HepG2 (cell line): ENCODE data around the gene PSMC1. TPM values are rescaled to one million over a fixed set of nuclear protein-coding genes. Genes with fewer than 3 reads are reported as not detected.
A peak's percentile ranks its signal among the peaks of the same experiment; 100 is the strongest.

ENCODE experiments used
- ATAC-seq: fragments of 200-7000 bp; cut with Tn5 transposase; 3 replicates; pipeline ENCODE4 v1.9.1; 2020; ENCODE audit warnings: mild to moderate bottlenecking, moderate library complexity
- BruUV-seq: library from RNA; stranded (reverse); fragments of 400-500 nt; replicated peaks from 2 replicates; lab custom pipeline; 2021; lab: Mats Ljungman, UMichigan
- CTCF ChIA-PET: fragments of 300-600 bp; formaldehyde crosslinking; extraction: SDS; loops from one replicate; lab custom pipeline; 2021; ENCODE audit warnings: low total read pairs, inconsistent platforms, low intra/inter-chr PET ratio; lab: Yijun Ruan, JAX
- POLR2A ChIA-PET: fragments of 350-600 bp; sonication (Branson Sonifier 250); formaldehyde crosslinking; loops from one replicate; lab custom pipeline; 2020; ENCODE audit warnings: antibody characterized with exemption, inconsistent platforms; lab: Yijun Ruan, JAX
- DNase-seq: peaks from one replicate; pipeline ENCODE4 v3.0.0-alpha.2; 2015; ENCODE audit warnings: low spot score
- FAIRE-seq: peaks from 3 replicates; lab custom pipeline; 2011; peaks lifted over from hg19 to GRCh38; lab: Jason Lieb, UNC
- H2AFZ ChIP-seq: one replicate; pipeline ENCODE4 v1.6.1; 2011; ENCODE audit warnings: low read length, inconsistent platforms
- H3K27ac ChIP-seq: fragments of 300-600 bp; 3 replicates; pipeline ENCODE4 v1.8.0; 2011; ENCODE audit warnings: mixed run types, mild to moderate bottlenecking, mixed read lengths, low read length, inconsistent platforms; ENCODE audit not compliant: insufficient read depth; ENCODE audit errors: extremely low read length
- H3K27me3 ChIP-seq, 2 experiments: fragments of 200-600 bp in 1 of 2; 2 replicates in 1 of 2; 3 replicates in 1 of 2; pipeline versions ENCODE4 v1.6.0 to v1.8.0; 2011; ENCODE audit warnings: low read length in 2 of 2, mild to moderate bottlenecking in 2 of 2, moderate library complexity in 2 of 2, inconsistent platforms in 1 of 2; ENCODE audit not compliant: insufficient read depth in 2 of 2, control insufficient read depth in 1 of 2
- H3K36me3 ChIP-seq, 2 experiments: fragments of 200-600 bp in 1 of 2; replicated peaks in 1 of 2; 2 replicates in 1 of 2; 3 replicates in 1 of 2; pipeline versions ENCODE4 v1.5.1 to v1.8.0; 2011; ENCODE audit warnings: low read length in 2 of 2, inconsistent platforms in 1 of 2; ENCODE audit not compliant: insufficient read depth in 2 of 2, control insufficient read depth in 1 of 2
- H3K4me1 ChIP-seq: 2 replicates; pipeline ENCODE4 v1.5.1; 2012; ENCODE audit warnings: low read length, inconsistent platforms; ENCODE audit not compliant: insufficient read depth
- H3K4me2 ChIP-seq: 2 replicates; pipeline ENCODE4 v1.6.0; 2011; ENCODE audit warnings: low read depth, low read length, inconsistent platforms
- H3K4me3 ChIP-seq, 3 experiments: fragments of 200-600 bp in 1 of 3; sonication (generic), shearing (Covaris generic) in 1 of 3; replicated peaks in 1 of 3; 2 replicates each; pipeline ENCODE4 v1.5.1; 2011 to 2016; ENCODE audit warnings: low read length in 3 of 3, inconsistent platforms in 2 of 3, low read depth in 2 of 3, mild to moderate bottlenecking in 2 of 3, control low read depth in 1 of 3, mixed read lengths in 1 of 3; ENCODE audit not compliant: insufficient read depth in 1 of 3
- H3K79me2 ChIP-seq: one replicate; pipeline ENCODE4 v1.6.1; 2011; ENCODE audit warnings: low read length, inconsistent platforms; ENCODE audit not compliant: insufficient read depth
- H3K9ac ChIP-seq: 2 replicates; pipeline ENCODE4 v1.6.0; 2011; ENCODE audit warnings: mild to moderate bottlenecking, low read depth, low read length, inconsistent platforms; ENCODE audit not compliant: insufficient read depth
- H3K9me3 ChIP-seq: 2 replicates; pipeline ENCODE4 v1.5.1; 2012; ENCODE audit warnings: mild to moderate bottlenecking, low read length
- H4K20me1 ChIP-seq: 2 replicates; pipeline ENCODE4 v1.6.0; 2011; ENCODE audit warnings: inconsistent platforms, mild to moderate bottlenecking, low read length, moderate library complexity; ENCODE audit not compliant: insufficient read depth
- HMG20A ChIP-seq: IDR thresholded peaks from 2 replicates; pipeline ENCODE4 v1.6.1; 2016; ENCODE audit warnings: borderline replicate concordance
- HNF4A ChIP-seq: sonication (generic); formaldehyde crosslinking; IDR thresholded peaks from 2 replicates; pipeline ENCODE4 v1.4.0; 2020; ENCODE audit warnings: missing genetic modification reagents
- KDM4B ChIP-seq: sonication (generic); formaldehyde crosslinking; IDR thresholded peaks from 2 replicates; pipeline ENCODE4 v1.4.0; 2020; ENCODE audit warnings: missing genetic modification reagents
- NRL ChIP-seq: sonication (generic); formaldehyde crosslinking; IDR thresholded peaks from 2 replicates; pipeline ENCODE4 v1.5.0; 2020; ENCODE audit warnings: missing genetic modification reagents, mild to moderate bottlenecking, moderate library complexity, borderline replicate concordance
- ZMYM4 ChIP-seq: sonication (generic); formaldehyde crosslinking; IDR thresholded peaks from 2 replicates; pipeline ENCODE4 v1.8.1; 2023; ENCODE audit warnings: mild to moderate bottlenecking, missing genetic modification reagents
- ZNF44 ChIP-seq: sonication (generic); formaldehyde crosslinking; IDR thresholded peaks from 2 replicates; pipeline ENCODE4 v1.5.1; 2020; ENCODE audit warnings: mild to moderate bottlenecking, missing genetic modification reagents
- ZNF616 ChIP-seq: sonication (generic); formaldehyde crosslinking; IDR thresholded peaks from 2 replicates; pipeline ENCODE4 v1.5.0; 2020; ENCODE audit warnings: low read depth, mild to moderate bottlenecking, missing genetic modification reagents
- ZNF724P ChIP-seq: sonication (generic); formaldehyde crosslinking; IDR thresholded peaks from 2 replicates; pipeline ENCODE4 v1.8.0; 2022; ENCODE audit warnings: missing genetic modification reagents, borderline replicate concordance
- ZSCAN25 ChIP-seq: sonication (generic); formaldehyde crosslinking; IDR thresholded peaks from 2 replicates; pipeline ENCODE4 v1.8.0; 2022; ENCODE audit warnings: mild to moderate bottlenecking, missing genetic modification reagents
- WGBS: methylation state at CpG from one replicate; pipeline ENCODE4 v1.1.6; 2017; ENCODE audit warnings: low lambda C conversion rate; 5-methylcytosine and 5-hydroxymethylcytosine counted together
- in situ Hi-C: cut with HindIII; loops from 2 replicates; pipeline ENCODE4 v1.10.0; 2017; ENCODE audit warnings: low pct_unique_long_range_greater_than_20kb; ENCODE audit not compliant: extremely low pct_ligation_motif_present
- intact Hi-C: fragments of 100-400 bp; cut with micrococcal nuclease; formaldehyde crosslinking; loops from one replicate; pipeline ENCODE4 v1.10.0; 2022; ENCODE audit not compliant: unreplicated experiment
- polyA plus RNA-seq, 8 experiments: library from polyadenylated mRNA; depleted of rRNA in 3 of 8; stranded (reverse) in 7 of 8; unstranded in 1 of 8; fragments of >200 nt; fragmentation: Illumina TruSeq in 4 of 8; extraction: Trizol in 4 of 8; gene quantifications; 2 replicates each; pipeline versions ENCODE4 v1.2.1 to v1.2.3, GENCODE V29; 2011 to 2016; ENCODE audit warnings: low read depth in 4 of 8, missing spikeins in 1 of 8, mixed read lengths in 1 of 8; ENCODE audit not compliant: insufficient read depth in 1 of 8
- total RNA-seq, 5 experiments: library from RNA; depleted of rRNA; stranded (reverse); fragments of >200 nt; fragmentation: Illumina TruSeq; extraction: Trizol; gene quantifications; 2 replicates each; pipeline ENCODE4 v1.2.3, GENCODE V29; 2016; ENCODE audit warnings: low read depth in 1 of 5
- TF ChIP-seq, protein P1 (sequence below): sonication (generic); formaldehyde crosslinking; conservative IDR thresholded peaks from 2 replicates; pipeline ENCODE4 v1.4.0; 2020; ENCODE audit warnings: mild to moderate bottlenecking, missing genetic modification reagents, moderate library complexity
- TF ChIP-seq, protein P2 (sequence below): sonication (generic); formaldehyde crosslinking; IDR thresholded peaks from 2 replicates; pipeline ENCODE4 v1.9.0; 2022; ENCODE audit warnings: missing genetic modification reagents, mild to moderate bottlenecking, borderline replicate concordance
- TF ChIP-seq, protein P3 (sequence below): sonication (generic); formaldehyde crosslinking; IDR thresholded peaks from 2 replicates; pipeline ENCODE4 v1.5.1; 2020; ENCODE audit warnings: mild to moderate bottlenecking, missing genetic modification reagents, borderline replicate concordance

The PSMC1 gene
- total and polyA plus RNA-seq, 2 of the 13 experiments (the other 11 are each of a cell fraction or from before 2014, with no cell fraction given): 48.6 to 167 TPM

DNA sequence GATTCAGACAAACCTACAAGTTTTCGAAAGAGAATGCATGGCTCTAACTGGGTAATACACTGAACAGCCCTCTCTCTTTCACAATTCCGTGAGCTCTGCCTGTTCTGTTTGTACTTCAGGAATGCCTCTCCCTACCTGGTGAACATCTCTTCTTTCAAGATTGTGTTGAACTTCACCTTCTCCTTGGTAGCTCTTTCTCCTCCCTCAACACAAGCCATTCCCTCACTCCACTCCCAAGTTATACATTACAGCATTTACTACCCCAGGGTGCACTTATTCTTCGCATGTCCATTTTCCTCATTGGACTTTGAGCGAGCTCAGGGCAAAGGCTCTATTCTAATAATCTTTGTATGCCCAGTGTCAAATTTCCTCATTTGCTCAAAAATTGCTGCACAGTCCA lies 47.1 kb downstream of the PSMC1 start:
- ATAC-seq (no peak; the same call in 2 of the 3 replicates), FAIRE-seq (no peak)
- Histone ChIP-seq H3K27ac (no peak overlapping the region), H3K4me3 (no peak overlapping the region), H3K27me3 (no peaks in the 10 kb centered on the region), H3K4me2 (no peak overlapping the region), H3K79me2 (no peaks in the 10 kb centered on the region), H4K20me1 (no peaks in the 10 kb centered on the region), H3K36me3 (peaks cover 7 to 26% of the 10 kb centered on the region in 2 experiments), H3K9ac (no peak overlapping the region), H2AFZ (no peak overlapping the region), H3K9me3 (no peaks in the 10 kb centered on the region)
- ChIA-PET CTCF (no interaction called here), POLR2A (no interaction called here)
- intact Hi-C loops: loop anchor here (5.0 kb wide), 1 partner anchor 454 kb away; no protein-coding TSS in a partner anchor
- in situ Hi-C loops: loop anchor here (5.0 to 10.0 kb wide), 2 partner anchors 211 to 394 kb away; no protein-coding TSS in a partner anchor
- TF ChIP-seq ZNF616 (no peak), HNF4A (CRISPR knock-in tag) (peak; percentile 58)
- TF ChIP-seq, protein P1, sequence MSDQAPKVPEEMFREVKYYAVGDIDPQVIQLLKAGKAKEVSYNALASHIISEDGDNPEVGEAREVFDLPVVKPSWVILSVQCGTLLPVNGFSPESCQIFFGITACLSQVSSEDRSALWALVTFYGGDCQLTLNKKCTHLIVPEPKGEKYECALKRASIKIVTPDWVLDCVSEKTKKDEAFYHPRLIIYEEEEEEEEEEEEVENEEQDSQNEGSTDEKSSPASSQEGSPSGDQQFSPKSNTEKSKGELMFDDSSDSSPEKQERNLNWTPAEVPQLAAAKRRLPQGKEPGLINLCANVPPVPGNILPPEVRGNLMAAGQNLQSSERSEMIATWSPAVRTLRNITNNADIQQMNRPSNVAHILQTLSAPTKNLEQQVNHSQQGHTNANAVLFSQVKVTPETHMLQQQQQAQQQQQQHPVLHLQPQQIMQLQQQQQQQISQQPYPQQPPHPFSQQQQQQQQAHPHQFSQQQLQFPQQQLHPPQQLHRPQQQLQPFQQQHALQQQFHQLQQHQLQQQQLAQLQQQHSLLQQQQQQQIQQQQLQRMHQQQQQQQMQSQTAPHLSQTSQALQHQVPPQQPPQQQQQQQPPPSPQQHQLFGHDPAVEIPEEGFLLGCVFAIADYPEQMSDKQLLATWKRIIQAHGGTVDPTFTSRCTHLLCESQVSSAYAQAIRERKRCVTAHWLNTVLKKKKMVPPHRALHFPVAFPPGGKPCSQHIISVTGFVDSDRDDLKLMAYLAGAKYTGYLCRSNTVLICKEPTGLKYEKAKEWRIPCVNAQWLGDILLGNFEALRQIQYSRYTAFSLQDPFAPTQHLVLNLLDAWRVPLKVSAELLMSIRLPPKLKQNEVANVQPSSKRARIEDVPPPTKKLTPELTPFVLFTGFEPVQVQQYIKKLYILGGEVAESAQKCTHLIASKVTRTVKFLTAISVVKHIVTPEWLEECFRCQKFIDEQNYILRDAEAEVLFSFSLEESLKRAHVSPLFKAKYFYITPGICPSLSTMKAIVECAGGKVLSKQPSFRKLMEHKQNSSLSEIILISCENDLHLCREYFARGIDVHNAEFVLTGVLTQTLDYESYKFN (CRISPR knock-in tag): 0 out of 2 replicates have a peak, but pooled peaks have one; percentile 13
- TF ChIP-seq, all 625 proteins: peak for 2
- 69% methylated on average over 4 of the region's 4 CpGs for WGBS
- peaks cover 50% of the 10 kb centered on the region for H3K4me1 ChIP-seq
- peak; percentile 25 for DNase-seq
- BruUV-seq: no TSS peak

DNA sequence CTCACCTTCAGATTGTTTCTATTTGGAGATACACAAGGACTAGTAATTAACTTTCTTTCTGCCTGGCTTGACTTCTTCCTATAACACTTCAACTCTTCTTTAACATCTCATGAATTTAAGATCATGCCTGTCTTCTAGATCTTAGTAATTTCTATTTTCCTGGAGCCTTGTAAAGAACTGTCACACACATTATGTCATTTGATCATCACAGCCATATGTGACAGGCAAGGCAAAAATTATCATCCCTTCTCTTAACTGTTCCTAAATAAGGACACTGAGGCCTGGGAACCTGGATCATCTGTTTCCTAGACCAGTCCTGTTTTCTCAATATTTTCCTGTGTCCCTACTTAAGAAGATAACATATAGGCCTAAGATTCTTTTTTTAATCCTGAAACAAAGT lies 48.1 kb downstream of the PSMC1 start:
- peaks cover 55% of the 10 kb centered on the region for H3K4me1 ChIP-seq
- in situ Hi-C loops (loop anchor here (5.0 to 10.0 kb wide), 2 partner anchors 210 to 393 kb away; no protein-coding TSS in a partner anchor), intact Hi-C loops (loop anchor here (5.0 kb wide), 1 partner anchor 453 kb away; no protein-coding TSS in a partner anchor)
- H3K4me2 ChIP-seq: no peak overlapping the region
- POLR2A ChIA-PET: no interaction called here
- no TSS peak for BruUV-seq
- H3K4me3 ChIP-seq: no peak overlapping the region
- no peak overlapping the region for H3K27ac ChIP-seq
- no peaks in the 10 kb centered on the region for H3K9me3 ChIP-seq
- no peak overlapping the region for H3K9ac ChIP-seq
- ATAC-seq (no peak), DNase-seq (no peak), FAIRE-seq (no peak)
- no peak overlapping the region for H2AFZ ChIP-seq
- H3K79me2 ChIP-seq: no peaks in the 10 kb centered on the region
- CTCF ChIA-PET: no interaction called here
- peaks cover 9 to 24% of the 10 kb centered on the region in 2 experiments for H3K36me3 ChIP-seq
- H4K20me1 ChIP-seq: no peaks in the 10 kb centered on the region
- H3K27me3 ChIP-seq: no peaks in the 10 kb centered on the region
- no peak for TF ChIP-seq ZMYM4
- no peak for TF ChIP-seq ZSCAN25 (CRISPR knock-in tag)
- no peak for TF ChIP-seq NRL (CRISPR knock-in tag)
- TF ChIP-seq KDM4B (CRISPR knock-in tag): no peak
- TF ChIP-seq, protein P2, sequence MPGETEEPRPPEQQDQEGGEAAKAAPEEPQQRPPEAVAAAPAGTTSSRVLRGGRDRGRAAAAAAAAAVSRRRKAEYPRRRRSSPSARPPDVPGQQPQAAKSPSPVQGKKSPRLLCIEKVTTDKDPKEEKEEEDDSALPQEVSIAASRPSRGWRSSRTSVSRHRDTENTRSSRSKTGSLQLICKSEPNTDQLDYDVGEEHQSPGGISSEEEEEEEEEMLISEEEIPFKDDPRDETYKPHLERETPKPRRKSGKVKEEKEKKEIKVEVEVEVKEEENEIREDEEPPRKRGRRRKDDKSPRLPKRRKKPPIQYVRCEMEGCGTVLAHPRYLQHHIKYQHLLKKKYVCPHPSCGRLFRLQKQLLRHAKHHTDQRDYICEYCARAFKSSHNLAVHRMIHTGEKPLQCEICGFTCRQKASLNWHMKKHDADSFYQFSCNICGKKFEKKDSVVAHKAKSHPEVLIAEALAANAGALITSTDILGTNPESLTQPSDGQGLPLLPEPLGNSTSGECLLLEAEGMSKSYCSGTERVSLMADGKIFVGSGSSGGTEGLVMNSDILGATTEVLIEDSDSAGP: no peak
- TF ChIP-seq, protein P3, sequence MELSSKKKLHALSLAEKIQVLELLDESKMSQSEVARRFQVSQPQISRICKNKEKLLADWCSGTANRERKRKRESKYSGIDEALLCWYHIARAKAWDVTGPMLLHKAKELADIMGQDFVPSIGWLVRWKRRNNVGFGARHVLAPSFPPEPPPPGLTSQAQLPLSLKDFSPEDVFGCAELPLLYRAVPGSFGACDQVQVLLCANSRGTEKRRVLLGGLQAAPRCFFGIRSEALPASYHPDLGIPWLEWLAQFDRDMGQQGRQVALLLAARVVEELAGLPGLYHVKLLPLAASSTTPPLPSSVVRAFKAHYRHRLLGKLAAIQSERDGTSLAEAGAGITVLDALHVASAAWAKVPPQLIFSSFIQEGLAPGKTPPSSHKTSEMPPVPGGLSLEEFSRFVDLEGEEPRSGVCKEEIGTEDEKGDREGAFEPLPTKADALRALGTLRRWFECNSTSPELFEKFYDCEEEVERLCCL (CRISPR knock-in tag): no peak
- no peak for TF ChIP-seq HMG20A
- TF ChIP-seq ZNF724P (CRISPR knock-in tag): no peak
- no peak for TF ChIP-seq ZNF44 (CRISPR knock-in tag)
